ENCODE data around the gene AP3S2. TPM values are rescaled to one million over a fixed set of nuclear protein-coding genes. Genes with fewer than 3 reads are reported as not detected.

AP3S2 gene
- total RNA-seq, 6 experiments from 2014 or later, result 30.9 to 37.9 (median 33.4) TPM

GRCh38 chr15:89864958-89865739 lies 28.6 kb downstream of the AP3S2 start:
- Mint-ChIP-seq H3K27ac (no peak overlapping the region), H3K27me3 (ENCODE audit: insufficient read depth) (no peaks in the 10 kb centered on the region), H3K4me3 (no peak overlapping the region), H3K9me3 (no peaks in the 10 kb centered on the region), H3K36me3 (ENCODE audit: low read depth) (peaks cover 5% of the 10 kb centered on the region; the same call in 1 of the 2 replicates), H3K4me1 (ENCODE audit: low read depth) (no peaks in the 10 kb centered on the region)
- DNase-seq, result no peak
- TF ChIP-seq CTCF (IDR thresholded peaks at IDR 0.05), result peak; percentile 31; the same call in 1 of the 2 replicates

GRCh38 chr15:89863918-89864317 lies 29.9 kb downstream of the AP3S2 start:
- no peak for DNase-seq
- no peak overlapping the region; the same call in 1 of the 2 replicates for H3K27ac Mint-ChIP-seq
- H3K9me3 Mint-ChIP-seq, result no peaks in the 10 kb centered on the region
- no peak overlapping the region for H3K4me3 Mint-ChIP-seq
- H3K27me3 Mint-ChIP-seq (ENCODE audit: insufficient read depth), result no peaks in the 10 kb centered on the region
- H3K36me3 Mint-ChIP-seq (ENCODE audit: low read depth), result 0 out of 2 replicates have a peak, but pooled peaks cover 5% of the 10 kb centered on the region
- TF ChIP-seq CTCF (IDR thresholded peaks at IDR 0.05), result no peak
- H3K4me1 Mint-ChIP-seq (ENCODE audit: low read depth), result no peaks in the 10 kb centered on the region

GRCh38 chr15:89860891-89861290 lies 32.9 kb downstream of the AP3S2 start:
- no peak for DNase-seq
- Mint-ChIP-seq H3K27ac (no peak overlapping the region), H3K36me3 (ENCODE audit: low read depth) (0 out of 2 replicates have a peak, but pooled peaks cover 8% of the 10 kb centered on the region), H3K4me3 (no peak overlapping the region), H3K4me1 (ENCODE audit: low read depth) (no peaks in the 10 kb centered on the region), H3K9me3 (no peaks in the 10 kb centered on the region), H3K27me3 (ENCODE audit: insufficient read depth) (peaks cover 2% of the 10 kb centered on the region; the same call in 1 of the 2 replicates)
- TF ChIP-seq CTCF (IDR thresholded peaks at IDR 0.05), result no peak

- no peak for DNase-seq
- H3K4me3 Mint-ChIP-seq, result no peak overlapping the region
- no peaks in the 10 kb centered on the region for H3K4me1 Mint-ChIP-seq (ENCODE audit: low read depth)
- H3K36me3 Mint-ChIP-seq (ENCODE audit: low read depth), result 0 out of 2 replicates have a peak, but pooled peaks cover 5% of the 10 kb centered on the region
- no peak for TF ChIP-seq CTCF (IDR thresholded peaks at IDR 0.05)
- H3K27me3 Mint-ChIP-seq (ENCODE audit: insufficient read depth), result peaks cover 2% of the 10 kb centered on the region; the same call in 1 of the 2 replicates
- no peaks in the 10 kb centered on the region for H3K9me3 Mint-ChIP-seq
- H3K27ac Mint-ChIP-seq, result no peak overlapping the region
Measured at GRCh38 chr15:89860431-89860830, 33.4 kb downstream of the AP3S2 start.

GRCh38 chr15:89858661-89859458 lies 34.9 kb downstream of the AP3S2 start:
- no peak for TF ChIP-seq CTCF (IDR thresholded peaks at IDR 0.05)

More at GRCh38 chr15:89858661-89859458, 34.9 kb downstream of the AP3S2 start:
- no peaks in the 10 kb centered on the region for H3K4me1 Mint-ChIP-seq (ENCODE audit: low read depth)
- no peak overlapping the region for H3K27ac Mint-ChIP-seq
- H3K9me3 Mint-ChIP-seq, result no peaks in the 10 kb centered on the region
- peaks cover 2% of the 10 kb centered on the region; the same call in 1 of the 2 replicates for H3K27me3 Mint-ChIP-seq (ENCODE audit: insufficient read depth)
- 0 out of 2 replicates have a peak, but pooled peaks cover 4% of the 10 kb centered on the region for H3K36me3 Mint-ChIP-seq (ENCODE audit: low read depth)
- H3K4me3 Mint-ChIP-seq, result no peak overlapping the region
- DNase-seq, result no peak

Measured in HFFc6 (cell line).